HepG2 (cell line): ENCODE data around the gene WDR54. TPM values are rescaled to one million over a fixed set of nuclear protein-coding genes. Genes with fewer than 3 reads are reported as not detected.

Experiments used
- AGO1 ChIP-seq: fragments of 200-400 bp; formaldehyde crosslinking; IDR thresholded peaks from 2 replicates; pipeline ENCODE4 v1.6.1; 2017; ENCODE audit warnings: mild to moderate bottlenecking, low read depth, low read length, moderate library complexity; ENCODE audit not compliant: poor library complexity, severe bottlenecking
- FOXA3 ChIP-seq: IDR thresholded peaks from 2 replicates; pipeline ENCODE4 v1.6.1; 2016; ENCODE audit warnings: missing genetic modification reagents, missing compliant biosample characterization
- FOXO1 ChIP-seq: sonication (generic); formaldehyde crosslinking; IDR thresholded peaks from 2 replicates; pipeline ENCODE4 v1.4.0; 2020; ENCODE audit warnings: missing genetic modification reagents
- HIC2 ChIP-seq: sonication (generic); formaldehyde crosslinking; IDR thresholded peaks from 2 replicates; pipeline ENCODE4 v1.9.0; 2022; ENCODE audit warnings: low read depth, missing genetic modification reagents
- IRF2 ChIP-seq: IDR thresholded peaks from 2 replicates; pipeline ENCODE4 v1.6.1; 2018; ENCODE audit warnings: missing genetic modification reagents, missing compliant biosample characterization
- JDP2 ChIP-seq: sonication (generic); formaldehyde crosslinking; IDR thresholded peaks from 2 replicates; pipeline ENCODE4 v1.8.1; 2022; ENCODE audit warnings: missing genetic modification reagents, borderline replicate concordance
- KDM4B ChIP-seq: sonication (generic); formaldehyde crosslinking; IDR thresholded peaks from 2 replicates; pipeline ENCODE4 v1.4.0; 2020; ENCODE audit warnings: missing genetic modification reagents
- MBD4 ChIP-seq: IDR thresholded peaks from 2 replicates; pipeline ENCODE4 v1.6.1; 2012; ENCODE audit warnings: low read length, inconsistent platforms, borderline replicate concordance
- PHF5A ChIP-seq: IDR thresholded peaks from one replicate; pipeline ENCODE4 v1.6.1; 2018; ENCODE audit warnings: low read depth, missing genetic modification reagents; ENCODE audit not compliant: unreplicated experiment
- POLR2AphosphoS2 ChIP-seq: IDR thresholded peaks from 2 replicates; pipeline ENCODE4 v1.6.1; 2011; ENCODE audit warnings: low read depth, low read length, improper control_type of control experiment
- RBM22 ChIP-seq: fragments of 200-400 bp; formaldehyde crosslinking; optimal IDR thresholded peaks from 2 replicates; pipeline ENCODE3; 2017; ENCODE audit warnings: mild to moderate bottlenecking, low read length, moderate library complexity
- SRSF4 ChIP-seq: fragments of 200-400 bp; formaldehyde crosslinking; IDR thresholded peaks from one replicate; pipeline ENCODE4 v1.6.1; 2018; ENCODE audit warnings: mild to moderate bottlenecking, low read depth, low read length, moderate library complexity; ENCODE audit not compliant: poor library complexity, severe bottlenecking
- TBP ChIP-seq: sonication (generic); formaldehyde crosslinking; IDR thresholded peaks from 2 replicates; pipeline ENCODE4 v1.5.0; 2020; ENCODE audit warnings: missing genetic modification reagents
- TERF1 ChIP-seq: sonication (generic); formaldehyde crosslinking; IDR thresholded peaks from 2 replicates; pipeline ENCODE4 v1.8.0; 2022; ENCODE audit warnings: mild to moderate bottlenecking, missing genetic modification reagents, moderate library complexity
- TIGD3 ChIP-seq: sonication (generic); formaldehyde crosslinking; IDR thresholded peaks from 2 replicates; pipeline ENCODE4 v1.5.1; 2020; ENCODE audit warnings: mild to moderate bottlenecking, missing genetic modification reagents, borderline replicate concordance
- U2AF1 ChIP-seq: fragments of 200-400 bp; formaldehyde crosslinking; optimal IDR thresholded peaks from 2 replicates; pipeline ENCODE3; 2017; ENCODE audit warnings: mild to moderate bottlenecking, low read depth, low read length
- ZC3H13 ChIP-seq: sonication (generic); formaldehyde crosslinking; IDR thresholded peaks from 2 replicates; pipeline ENCODE4 v1.8.1; 2023; ENCODE audit warnings: mild to moderate bottlenecking, missing genetic modification reagents, moderate library complexity
- ZNF263 ChIP-seq: sonication (generic); formaldehyde crosslinking; IDR thresholded peaks from 2 replicates; pipeline ENCODE4 v1.4.0; 2020; ENCODE audit warnings: missing genetic modification reagents
- ZNF431 ChIP-seq: sonication (generic); formaldehyde crosslinking; IDR thresholded peaks from 2 replicates; pipeline ENCODE4 v1.9.0; 2022; ENCODE audit warnings: missing genetic modification reagents, low read depth, mild to moderate bottlenecking, borderline replicate concordance
- ZNF44 ChIP-seq: sonication (generic); formaldehyde crosslinking; IDR thresholded peaks from 2 replicates; pipeline ENCODE4 v1.5.1; 2020; ENCODE audit warnings: mild to moderate bottlenecking, missing genetic modification reagents
- ZNF713 ChIP-seq: sonication (generic); formaldehyde crosslinking; IDR thresholded peaks from 2 replicates; pipeline ENCODE4 v1.4.0; 2020; ENCODE audit warnings: mild to moderate bottlenecking, missing genetic modification reagents
- ZNF883 ChIP-seq: sonication (generic); formaldehyde crosslinking; IDR thresholded peaks from 2 replicates; pipeline ENCODE4 v1.5.1; 2020; ENCODE audit warnings: mild to moderate bottlenecking, missing genetic modification reagents; ENCODE audit errors: not compliant biosample characterization
- ZSCAN21 ChIP-seq: sonication (generic); formaldehyde crosslinking; IDR thresholded peaks from 2 replicates; pipeline ENCODE4 v1.8.0; 2022; ENCODE audit warnings: mild to moderate bottlenecking, missing genetic modification reagents, moderate library complexity, borderline replicate concordance
- ZSCAN25 ChIP-seq: sonication (generic); formaldehyde crosslinking; IDR thresholded peaks from 2 replicates; pipeline ENCODE4 v1.8.0; 2022; ENCODE audit warnings: mild to moderate bottlenecking, missing genetic modification reagents
- polyA plus RNA-seq, 8 experiments: library from polyadenylated mRNA; depleted of rRNA in 3 of 8; stranded (reverse) in 7 of 8; unstranded in 1 of 8; fragments of >200 nt; fragmentation: Illumina TruSeq in 4 of 8; extraction: Trizol in 4 of 8; gene quantifications; 2 replicates each; pipeline versions ENCODE4 v1.2.1 to v1.2.3, GENCODE V29; 2011 to 2016; ENCODE audit warnings: low read depth in 4 of 8, missing spikeins in 1 of 8, mixed read lengths in 1 of 8; ENCODE audit not compliant: insufficient read depth in 1 of 8
- total RNA-seq, 5 experiments: library from RNA; depleted of rRNA; stranded (reverse); fragments of >200 nt; fragmentation: Illumina TruSeq; extraction: Trizol; gene quantifications; 2 replicates each; pipeline ENCODE4 v1.2.3, GENCODE V29; 2016; ENCODE audit warnings: low read depth in 1 of 5
- TF ChIP-seq, protein P1 (sequence below): IDR thresholded peaks from 2 replicates; pipeline ENCODE4 v1.6.1; 2016; ENCODE audit warnings: mild to moderate bottlenecking, missing biosample characterization, missing genetic modification reagents
- TF ChIP-seq, protein P2 (sequence below): sonication (generic); formaldehyde crosslinking; conservative IDR thresholded peaks from 2 replicates; pipeline ENCODE4 v1.4.0; 2020; ENCODE audit warnings: missing genetic modification reagents

The WDR54 gene
- total and polyA plus RNA-seq, 2 of the 13 experiments (the other 11 are each of a cell fraction or from before 2014, with no cell fraction given): 2.0 to 17.3 TPM

GRCh38 chr2:74424995-74425406, 3.5 kb downstream of the WDR54 start (continued):
- TF ChIP-seq, protein P1, sequence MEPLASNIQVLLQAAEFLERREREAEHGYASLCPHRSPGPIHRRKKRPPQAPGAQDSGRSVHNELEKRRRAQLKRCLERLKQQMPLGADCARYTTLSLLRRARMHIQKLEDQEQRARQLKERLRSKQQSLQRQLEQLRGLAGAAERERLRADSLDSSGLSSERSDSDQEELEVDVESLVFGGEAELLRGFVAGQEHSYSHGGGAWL (CRISPR knock-in tag): no peak
- no peak for TF ChIP-seq TBP
- no peak for TF ChIP-seq KDM4B (CRISPR knock-in tag)
- TF ChIP-seq ZC3H13 (CRISPR knock-in tag): peak; percentile 93
- 0 out of 2 replicates have a peak, but pooled peaks have one; percentile 0 for TF ChIP-seq IRF2 (CRISPR knock-in tag)
- TF ChIP-seq JDP2: no peak
- no peak for TF ChIP-seq U2AF1
- TF ChIP-seq TERF1 (CRISPR knock-in tag): no peak
- no peak for TF ChIP-seq HIC2 (CRISPR knock-in tag)
- TF ChIP-seq ZSCAN21 (CRISPR knock-in tag): no peak
- TF ChIP-seq AGO1: peak; percentile 45
- TF ChIP-seq FOXA3 (CRISPR knock-in tag): no peak
- TF ChIP-seq ZNF431 (CRISPR knock-in tag): no peak
- 0 out of 2 replicates have a peak, but pooled peaks have one; percentile 26 for TF ChIP-seq TIGD3 (CRISPR knock-in tag)
- TF ChIP-seq FOXO1 (CRISPR knock-in tag): no peak
- TF ChIP-seq ZSCAN25 (CRISPR knock-in tag): no peak; the same call in 1 of the 2 replicates
- peak; percentile 25 for TF ChIP-seq PHF5A (CRISPR knock-in tag)
- 0 out of 2 replicates have a peak, but pooled peaks have one; percentile 28 for TF ChIP-seq ZNF263
- peak; percentile 33; the same call in 1 of the 2 replicates for TF ChIP-seq MBD4
- peak; percentile 13 for TF ChIP-seq RBM22
- TF ChIP-seq, protein P2, sequence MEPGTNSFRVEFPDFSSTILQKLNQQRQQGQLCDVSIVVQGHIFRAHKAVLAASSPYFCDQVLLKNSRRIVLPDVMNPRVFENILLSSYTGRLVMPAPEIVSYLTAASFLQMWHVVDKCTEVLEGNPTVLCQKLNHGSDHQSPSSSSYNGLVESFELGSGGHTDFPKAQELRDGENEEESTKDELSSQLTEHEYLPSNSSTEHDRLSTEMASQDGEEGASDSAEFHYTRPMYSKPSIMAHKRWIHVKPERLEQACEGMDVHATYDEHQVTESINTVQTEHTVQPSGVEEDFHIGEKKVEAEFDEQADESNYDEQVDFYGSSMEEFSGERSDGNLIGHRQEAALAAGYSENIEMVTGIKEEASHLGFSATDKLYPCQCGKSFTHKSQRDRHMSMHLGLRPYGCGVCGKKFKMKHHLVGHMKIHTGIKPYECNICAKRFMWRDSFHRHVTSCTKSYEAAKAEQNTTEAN (CRISPR knock-in tag): no peak; the same call in 1 of the 2 replicates
- 0 out of 2 replicates have a peak, but pooled peaks have one; percentile 26 for TF ChIP-seq ZNF44
- TF ChIP-seq ZNF883: peak; percentile 9
- 0 out of 2 replicates have a peak, but pooled peaks have one; percentile 54 for TF ChIP-seq POLR2AphosphoS2
- no peak for TF ChIP-seq SRSF4
- no peak for TF ChIP-seq ZNF713
